LNCaP clone FGC (cell line): ENCODE results near the gene ZNF747.
A peak's percentile ranks its signal among the peaks of the same experiment; 100 is the strongest.

ENCODE experiments used
- DNase-seq: peaks from one replicate; pipeline ENCODE4 v3.0.0-alpha.2; 2011; ENCODE audit warnings: low read depth
- H3K4me3 ChIP-seq: 2 replicates; pipeline ENCODE4 v1.5.1; 2011; ENCODE audit warnings: mild to moderate bottlenecking, low read depth, low read length, control low read depth
- CTCF ChIP-seq: IDR thresholded peaks from 2 replicates; pipeline ENCODE4 v1.5.1; 2012; ENCODE audit warnings: mild to moderate bottlenecking; ENCODE audit not compliant: control insufficient read depth, insufficient read depth; ENCODE audit errors: extremely low read depth

Gene ZNF747

GRCh38 chr16:30565526-30565925 lies 30.9 kb upstream of the ZNF747 start:
- TF ChIP-seq CTCF, result no peak
- no peak overlapping the region for H3K4me3 ChIP-seq
- no peak for DNase-seq

- no peak overlapping the region for H3K4me3 ChIP-seq
- no peak for TF ChIP-seq CTCF
- no peak for DNase-seq
Measured at GRCh38 chr16:30562021-30562420, 27.4 kb upstream of the ZNF747 start.

GRCh38 chr16:30561089-30561816 lies 26.6 kb upstream of the ZNF747 start:
- DNase-seq, result no peak
- H3K4me3 ChIP-seq, result no peak overlapping the region
- TF ChIP-seq CTCF, result no peak

GRCh38 chr16:30559690-30560089 lies 25.0 kb upstream of the ZNF747 start:
- DNase-seq, result no peak
- no peak for TF ChIP-seq CTCF
- no peak overlapping the region for H3K4me3 ChIP-seq

- no peak for TF ChIP-seq CTCF
Measured at GRCh38 chr16:30558789-30559377, 24.2 kb upstream of the ZNF747 start.

GRCh38 chr16:30557957-30558788 lies 23.5 kb upstream of the ZNF747 start, which contains the start of gene ZNF764:
Gene ZNF764, minus strand, starts transcription at chr16:30558374. Its CDS starts 192 bp downstream, at chr16:30558182.
- peak; percentile 92 for DNase-seq
- peak within 1 kb of the TSS; percentile 81 for H3K4me3 ChIP-seq

More at GRCh38 chr16:30558789-30559377, 24.2 kb upstream of the ZNF747 start:
- peak overlapping the region; percentile 81 for H3K4me3 ChIP-seq
- DNase-seq, result no peak

More at GRCh38 chr16:30557957-30558788, 23.5 kb upstream of the ZNF747 start, which contains the start of gene ZNF764:
- TF ChIP-seq CTCF, result no peak
